B cell (primary cell): Measurements from ENCODE around the gene ALKAL2. TPM values are rescaled to one million over a fixed set of nuclear protein-coding genes. Genes with fewer than 3 reads are reported as not detected.

ENCODE experiments used
- ATAC-seq: fragments of 200-7000 bp; cut with Tn5 transposase; one replicate; pipeline ENCODE4 v1.10.0; 2021; ENCODE audit warnings: low read depth, mild to moderate bottlenecking, moderate number of reproducible peaks, moderate library complexity
- CTCF ChIA-PET: fragments of 350-600 bp; sonication (Branson Sonifier 250); formaldehyde crosslinking; loops from one replicate; lab custom pipeline; 2021; ENCODE audit warnings: antibody characterized with exemption, inconsistent platforms; lab: Charles Lee
- POLR2A ChIA-PET: fragments of 350-600 bp; sonication (Branson Sonifier 250); formaldehyde crosslinking; loops from one replicate; lab custom pipeline; 2021; ENCODE audit warnings: antibody characterized with exemption; lab: Charles Lee
- DNase-seq: peaks from one replicate; pipeline ENCODE4 v3.0.0; 2013
- H2AFZ ChIP-seq: 2 replicates; pipeline ENCODE4 v1.6.1; 2012; ENCODE audit warnings: mild to moderate bottlenecking, low read depth, low read length; ENCODE audit not compliant: insufficient read depth, poor library complexity, severe bottlenecking
- H3K27ac ChIP-seq, 2 donors: 1 replicate in 1 of 2; 2 replicates in 1 of 2; pipeline ENCODE4 v1.5.1; 2012 to 2013; ENCODE audit warnings: low read length in 2 of 2, mild to moderate bottlenecking in 2 of 2, moderate library complexity in 1 of 2
- H3K27me3 ChIP-seq, 4 experiments: fragments of 200-600 bp in 1 of 4; sonication (generic) in 1 of 4; replicated peaks in 1 of 4; 1 replicate in 2 of 4; 2 replicates in 2 of 4; pipeline versions ENCODE4 v1.6.1 to v1.7.0; 2013 to 2016; ENCODE audit warnings: low read length in 3 of 4, mild to moderate bottlenecking in 2 of 4, mixed read lengths in 1 of 4, moderate library complexity in 1 of 4; ENCODE audit not compliant: insufficient read depth in 4 of 4, control insufficient read depth in 3 of 4; ENCODE audit errors: control extremely low read depth in 1 of 4
- H3K36me3 ChIP-seq, 2 experiments: replicated peaks in 1 of 2; 1 replicate in 1 of 2; 2 replicates in 1 of 2; pipeline versions ENCODE4 v1.6.1 to v1.7.1; 2013; ENCODE audit warnings: low read length in 1 of 2; ENCODE audit not compliant: insufficient read depth in 2 of 2, control insufficient read depth in 1 of 2; ENCODE audit errors: control extremely low read depth in 1 of 2, extremely low read depth in 1 of 2
- H3K4me1 ChIP-seq, 2 donors: fragments of 200-600 bp in 1 of 2; sonication (generic) in 1 of 2; 1 replicate in 1 of 2; 2 replicates in 1 of 2; pipeline versions ENCODE4 v1.5.1 to v1.6.1; 2013 to 2017; ENCODE audit warnings: low read length in 2 of 2; ENCODE audit not compliant: control insufficient read depth in 2 of 2, insufficient read depth in 2 of 2
- H3K4me2 ChIP-seq: replicated peaks from 2 replicates; pipeline ENCODE3; 2012; ENCODE audit warnings: mild to moderate bottlenecking, low read depth, low read length; ENCODE audit not compliant: poor library complexity, severe bottlenecking
- H3K4me3 ChIP-seq, 5 experiments: fragments of 200-600 bp in 1 of 5; sonication (generic) in 1 of 5; 1 replicate in 3 of 5; 2 replicates in 2 of 5; pipeline versions ENCODE4 v1.5.1 to v1.7.0; 2011 to 2016; ENCODE audit warnings: low read length in 4 of 5, mild to moderate bottlenecking in 4 of 5, low read depth in 2 of 5, control low read depth in 1 of 5, moderate library complexity in 1 of 5; ENCODE audit not compliant: insufficient read depth in 1 of 5; ENCODE audit errors: control extremely low read depth in 1 of 5, extremely low read depth in 1 of 5
- H3K79me2 ChIP-seq: fragments of 200-600 bp; sonication (generic); one replicate; pipeline ENCODE4 v1.6.0; 2016; ENCODE audit warnings: low read length; ENCODE audit not compliant: control insufficient read depth, insufficient read depth
- H3K9ac ChIP-seq: fragments of 200-600 bp; sonication (generic); 2 replicates; pipeline ENCODE4 v1.6.1; 2017; ENCODE audit warnings: mild to moderate bottlenecking, low read length, moderate library complexity
- H3K9me3 ChIP-seq, 3 donors: one replicate each; pipeline versions ENCODE4 v1.6.1 to v1.7.1; 2013; ENCODE audit warnings: low read length in 2 of 3; ENCODE audit not compliant: control insufficient read depth in 2 of 3, insufficient read depth in 1 of 3; ENCODE audit errors: control extremely low read depth in 1 of 3
- H4K20me1 ChIP-seq: 2 replicates; pipeline ENCODE4 v1.6.0; 2012; ENCODE audit warnings: mild to moderate bottlenecking, low read length; ENCODE audit not compliant: insufficient read depth, control insufficient read depth, poor library complexity, severe bottlenecking
- H3K27ac Mint-ChIP-seq: one replicate; pipeline ENCODE4 v1.8.0; 2021; ENCODE audit warnings: mixed read lengths
- H3K27me3 Mint-ChIP-seq: one replicate; pipeline ENCODE4 v1.8.0; 2021; ENCODE audit warnings: mixed read lengths
- H3K4me1 Mint-ChIP-seq: one replicate; pipeline ENCODE4 v1.8.0; 2021; ENCODE audit warnings: mixed read lengths
- H3K4me3 Mint-ChIP-seq: one replicate; pipeline ENCODE4 v1.8.0; 2021; ENCODE audit warnings: mixed read lengths
- H3K9me3 Mint-ChIP-seq: one replicate; pipeline ENCODE4 v1.8.0; 2022; ENCODE audit warnings: mixed read lengths; ENCODE audit not compliant: insufficient read depth
- EZH2 ChIP-seq: IDR thresholded peaks from 2 replicates; pipeline ENCODE4 v1.6.1; 2012; ENCODE audit warnings: borderline replicate concordance, low read depth, mild to moderate bottlenecking, moderate library complexity, low read length; ENCODE audit not compliant: insufficient read depth, poor library complexity, severe bottlenecking
- whole genome bisulfite sequencing: methylation state at CpG from one replicate; pipeline ENCODE4 v1.1.5; 2013; ENCODE audit warnings: missing lambda C conversion rate; ENCODE audit not compliant: insufficient coverage; 5-methylcytosine and 5-hydroxymethylcytosine counted together
- intact Hi-C: fragments of 100-400 bp; cut with micrococcal nuclease; formaldehyde crosslinking; loops from one replicate; pipeline ENCODE4 v1.10.0; 2022
- polyA plus RNA-seq: library from polyadenylated mRNA; depleted of rRNA; stranded (reverse); fragments of >200 nt; gene quantifications from 2 replicates; pipeline ENCODE4 v1.2.3, GENCODE V29; 2012
- total RNA-seq, 2 donors: library from RNA; stranded (reverse); fragments of 120-200 nt in 1 of 2; gene quantifications; 1 replicate in 1 of 2; 2 replicates in 1 of 2; pipeline versions ENCODE4 v1.2.3 to v1.2.4, GENCODE V29; 2013 to 2022
- TF ChIP-seq, protein P1 (sequence below): fragments of 200-600 bp; IDR thresholded peaks from one replicate; pipeline ENCODE4 v1.8.0; 2022; ENCODE audit warnings: antibody characterized with exemption, mild to moderate bottlenecking

Gene ALKAL2
- total and polyA plus RNA-seq, 2 donors (not counting 1 experiment from before 2014, with no cell fraction given) = 0.79 to 5.3 TPM

DNA sequence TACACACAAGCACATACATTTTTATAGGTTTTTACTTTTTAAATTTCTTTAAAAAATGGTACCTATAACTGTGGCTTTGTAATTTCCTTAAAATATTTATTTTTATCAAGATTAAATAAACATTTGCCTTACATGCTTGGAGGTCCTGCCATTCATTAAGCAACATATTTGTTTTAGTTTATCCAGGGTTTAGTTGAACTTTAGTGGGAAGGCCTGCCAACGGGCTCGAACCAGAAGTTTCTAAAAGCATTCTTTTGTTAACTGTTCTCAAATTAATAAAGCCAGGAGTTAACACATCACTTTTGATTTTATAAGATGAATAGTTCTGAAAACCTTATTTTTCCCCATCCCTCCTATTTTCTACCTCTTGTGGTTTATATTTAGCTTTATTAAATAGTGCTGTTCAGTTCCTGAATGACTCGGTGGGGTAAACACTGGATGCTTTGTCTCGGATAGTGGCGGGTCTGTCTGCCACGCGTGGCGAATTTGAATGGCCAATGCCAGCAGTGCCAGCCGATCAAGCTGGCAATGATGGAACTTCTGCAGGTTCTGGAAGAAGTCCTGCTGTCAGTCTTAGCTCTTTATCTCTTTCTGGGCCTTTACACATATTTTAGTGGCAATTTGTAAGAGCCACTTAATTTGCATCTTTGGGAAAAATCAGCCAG is 56.2 kb downstream of the ALKAL2 start:
- H3K4me1 ChIP-seq = no peaks in the 10 kb centered on the region
- no peaks in the 10 kb centered on the region for H3K27me3 Mint-ChIP-seq
- H3K4me3 ChIP-seq = no peak overlapping the region
- intact Hi-C loops = no loop called here
- H3K9me3 ChIP-seq = no peaks in the 10 kb centered on the region
- H3K4me2 ChIP-seq = no peak overlapping the region
- no peaks in the 10 kb centered on the region for H3K27me3 ChIP-seq
- no peak for ATAC-seq
- no peak overlapping the region for H3K27ac Mint-ChIP-seq
- no peaks in the 10 kb centered on the region for H4K20me1 ChIP-seq
- H3K9me3 Mint-ChIP-seq = no peaks in the 10 kb centered on the region
- H3K4me3 Mint-ChIP-seq = no peak overlapping the region
- no peak for DNase-seq
- H2AFZ ChIP-seq = no peak overlapping the region
- no peak overlapping the region for H3K27ac ChIP-seq
- H3K79me2 ChIP-seq = no peaks in the 10 kb centered on the region
- no peak overlapping the region for H3K9ac ChIP-seq
- TF ChIP-seq, protein P1, sequence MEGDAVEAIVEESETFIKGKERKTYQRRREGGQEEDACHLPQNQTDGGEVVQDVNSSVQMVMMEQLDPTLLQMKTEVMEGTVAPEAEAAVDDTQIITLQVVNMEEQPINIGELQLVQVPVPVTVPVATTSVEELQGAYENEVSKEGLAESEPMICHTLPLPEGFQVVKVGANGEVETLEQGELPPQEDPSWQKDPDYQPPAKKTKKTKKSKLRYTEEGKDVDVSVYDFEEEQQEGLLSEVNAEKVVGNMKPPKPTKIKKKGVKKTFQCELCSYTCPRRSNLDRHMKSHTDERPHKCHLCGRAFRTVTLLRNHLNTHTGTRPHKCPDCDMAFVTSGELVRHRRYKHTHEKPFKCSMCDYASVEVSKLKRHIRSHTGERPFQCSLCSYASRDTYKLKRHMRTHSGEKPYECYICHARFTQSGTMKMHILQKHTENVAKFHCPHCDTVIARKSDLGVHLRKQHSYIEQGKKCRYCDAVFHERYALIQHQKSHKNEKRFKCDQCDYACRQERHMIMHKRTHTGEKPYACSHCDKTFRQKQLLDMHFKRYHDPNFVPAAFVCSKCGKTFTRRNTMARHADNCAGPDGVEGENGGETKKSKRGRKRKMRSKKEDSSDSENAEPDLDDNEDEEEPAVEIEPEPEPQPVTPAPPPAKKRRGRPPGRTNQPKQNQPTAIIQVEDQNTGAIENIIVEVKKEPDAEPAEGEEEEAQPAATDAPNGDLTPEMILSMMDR = no peak
- no peak for TF ChIP-seq EZH2
- 100% methylated on average over 2 of the region's 9 CpGs for WGBS
- CTCF ChIA-PET = interaction anchor here (0.7 kb wide), 1 partner anchor 16 kb away, joined by 3 read pairs; no protein-coding TSS in a partner anchor
- no peaks in the 10 kb centered on the region for H3K4me1 Mint-ChIP-seq
- H3K36me3 ChIP-seq = peaks cover 7 to 25% of the 10 kb centered on the region in 2 experiments
- POLR2A ChIA-PET = no interaction called here

Other genes starting within 250 kb of the ALKAL2 start
- gene FAM110C, start 241.6 kb downstream of the ALKAL2 start, total RNA-seq = not detected in 2 replicates
- not detected in 2 replicates for gene FAM110C, start 241.6 kb downstream of the ALKAL2 start, polyA plus RNA-seq
- 48.4 and 55.4 TPM in 2 replicates for gene SH3YL1, start 24.1 kb downstream of the ALKAL2 start, total RNA-seq
- 33.2 and 47.8 TPM in 2 replicates for gene SH3YL1, start 24.1 kb downstream of the ALKAL2 start, polyA plus RNA-seq
- gene ACP1, start 23.1 kb downstream of the ALKAL2 start, total RNA-seq = 85.8 and 87.8 TPM in 2 replicates
- gene ACP1, start 23.1 kb downstream of the ALKAL2 start, polyA plus RNA-seq = 70.2 and 101 TPM in 2 replicates